ENCODE data around the gene UBXN6. TPM values are rescaled to one million over a fixed set of nuclear protein-coding genes. Genes with fewer than 3 reads are reported as not detected.
A peak's percentile ranks its signal among the peaks of the same experiment; 100 is the strongest.

UBXN6 gene
- total RNA-seq, 2 donors from 2014 or later: 90.4 to 104 TPM

DNA sequence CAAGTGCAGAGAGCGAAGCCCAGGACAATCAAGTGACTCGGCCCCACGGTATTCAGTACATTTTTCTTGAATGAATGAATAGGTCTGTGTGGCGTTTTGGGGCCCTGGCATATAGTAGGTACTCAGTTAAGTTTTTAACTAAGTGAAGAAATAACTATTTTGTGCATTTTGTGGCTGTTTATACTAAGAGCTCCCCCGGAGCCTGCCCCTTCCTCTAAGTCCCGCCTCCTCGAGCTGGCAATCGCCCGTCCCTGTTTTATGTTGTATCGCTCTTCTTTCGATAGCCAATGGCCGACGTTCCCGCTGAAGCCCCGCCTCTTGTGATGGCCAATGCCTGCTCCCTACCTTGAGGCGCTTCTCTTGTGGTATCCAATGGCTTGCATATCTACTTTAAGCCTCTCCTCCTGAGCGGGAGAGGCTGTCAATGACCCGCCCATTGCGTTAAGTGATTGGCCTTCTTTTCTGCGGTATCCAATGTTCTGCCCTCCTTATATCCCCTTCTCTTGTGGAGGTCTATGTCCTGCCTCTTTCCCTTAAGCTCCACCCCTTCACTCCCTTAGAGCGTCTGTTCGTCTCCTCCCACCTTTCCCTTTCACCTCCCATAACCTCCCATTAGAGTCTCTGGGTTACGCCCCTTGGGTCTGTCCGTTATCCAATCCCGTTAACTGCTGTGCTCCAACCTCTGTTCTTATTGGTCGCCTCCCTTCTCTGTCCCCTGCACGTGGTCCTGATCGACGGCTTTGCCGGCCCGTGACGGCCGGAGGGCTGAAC, 14.0 kb upstream of the UBXN6 start:
- intact Hi-C loops (cut with DNase I, micrococcal nuclease): no loop called here
- DNase-seq (peak; percentile 97 to 99), ATAC-seq (peak; percentile 87)

DNA sequence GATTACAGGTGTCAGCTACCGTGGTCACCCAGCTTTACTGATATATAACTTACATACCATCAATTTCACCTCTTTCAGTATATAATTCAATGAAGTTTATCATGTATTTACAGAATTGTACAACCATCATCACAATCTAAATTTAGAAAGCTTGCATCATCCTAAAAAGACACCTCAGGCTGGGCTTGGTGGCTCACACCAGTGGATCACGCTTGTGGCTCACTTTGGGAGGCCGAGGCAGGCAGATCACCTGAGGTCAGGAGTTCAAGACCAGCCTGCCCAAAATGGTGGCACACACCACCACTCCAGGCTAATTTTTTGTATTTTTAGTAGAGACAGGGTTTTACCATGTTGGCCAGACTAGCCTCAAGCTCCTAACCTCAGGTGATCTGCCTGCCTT, 10.2 kb upstream of the UBXN6 start:
- no peak for ATAC-seq
- intact Hi-C loops (cut with DNase I, micrococcal nuclease): no loop called here
- no peak for DNase-seq

DNA sequence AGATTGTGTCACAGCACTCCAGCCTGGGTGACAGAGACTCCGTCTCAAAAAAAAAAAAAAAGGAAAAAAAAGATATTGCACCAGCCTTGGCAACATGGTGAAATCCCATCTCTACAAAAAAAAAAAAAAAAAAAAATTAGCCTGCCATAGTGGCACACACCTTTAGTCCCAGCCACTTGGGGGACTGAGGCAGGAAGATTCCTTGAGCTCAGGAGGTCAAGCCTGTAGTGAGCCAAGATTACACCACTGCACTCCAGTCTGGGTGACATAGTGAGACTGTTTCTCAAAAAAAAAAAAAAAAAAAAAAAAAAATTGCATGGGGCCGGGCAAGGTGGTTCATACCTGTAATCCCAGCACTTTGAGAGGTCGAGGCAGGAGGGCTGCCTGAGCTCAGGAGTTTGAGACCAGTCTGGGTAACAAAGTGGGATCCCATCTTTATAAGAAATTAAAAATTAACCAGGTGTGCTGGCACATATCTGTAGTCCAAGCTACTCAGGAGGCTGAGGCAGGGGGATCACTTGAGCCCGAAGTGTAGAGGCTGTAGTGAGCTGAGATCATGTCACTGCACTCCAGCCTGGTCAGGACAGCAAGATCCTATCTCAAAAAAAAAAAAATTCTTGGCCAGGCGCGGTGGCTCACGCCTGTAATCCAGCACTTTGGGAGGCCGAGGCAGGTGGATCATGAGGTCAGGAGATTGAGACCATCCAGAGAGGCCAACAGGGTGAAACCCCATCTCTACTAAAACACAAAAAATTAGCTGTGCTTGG, 7.4 kb upstream of the UBXN6 start:
- ATAC-seq: no peak

DNA sequence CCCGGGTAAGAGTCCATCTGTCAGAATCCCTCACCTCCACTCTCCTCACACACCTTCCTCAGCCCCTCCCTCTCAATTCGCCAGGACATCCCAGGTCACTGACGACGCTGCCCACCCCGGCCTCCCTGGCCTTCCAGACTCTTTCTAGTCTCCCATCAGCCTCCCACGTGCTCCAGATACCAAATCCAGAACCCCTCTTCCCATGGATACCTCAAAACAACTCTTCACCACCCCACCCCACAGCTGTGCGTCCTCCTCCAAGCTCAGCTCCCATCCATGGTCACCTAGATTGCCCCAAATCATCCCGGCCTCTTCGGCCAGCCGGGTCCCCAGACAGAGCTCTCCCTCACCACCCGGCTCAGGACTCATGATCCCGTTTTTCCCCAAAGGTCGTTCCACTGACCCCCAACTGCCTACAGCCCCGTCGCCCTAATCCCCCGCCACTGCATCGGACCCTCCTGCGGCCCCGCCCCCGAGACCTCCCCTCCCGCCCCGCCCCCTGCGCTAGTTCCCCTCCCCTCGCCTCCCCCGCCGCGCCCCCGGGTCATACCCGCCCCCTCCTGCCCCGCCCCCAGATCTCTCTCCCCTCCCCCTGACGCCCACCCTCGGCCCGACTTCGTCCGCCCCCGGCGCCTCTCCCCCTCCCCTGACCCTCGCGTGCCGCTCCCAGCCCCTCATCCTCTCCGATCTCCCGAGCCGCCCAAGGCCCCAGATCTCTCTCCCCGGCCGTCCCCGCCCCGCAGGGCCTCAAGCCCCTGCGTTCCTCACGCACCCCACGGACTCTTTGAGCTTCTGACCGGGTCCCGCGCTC, 546 bp downstream of the UBXN6 start:
- intact Hi-C loops (cut with DNase I, micrococcal nuclease): no loop called here
- ATAC-seq (peak; percentile 29), DNase-seq (peak in 1 of 2 donors; percentile 51)

More for the DNA sequence above, 7.4 kb upstream of the UBXN6 start:
- no peak for DNase-seq
- intact Hi-C loops (cut with DNase I, micrococcal nuclease): no loop called here

DNA sequence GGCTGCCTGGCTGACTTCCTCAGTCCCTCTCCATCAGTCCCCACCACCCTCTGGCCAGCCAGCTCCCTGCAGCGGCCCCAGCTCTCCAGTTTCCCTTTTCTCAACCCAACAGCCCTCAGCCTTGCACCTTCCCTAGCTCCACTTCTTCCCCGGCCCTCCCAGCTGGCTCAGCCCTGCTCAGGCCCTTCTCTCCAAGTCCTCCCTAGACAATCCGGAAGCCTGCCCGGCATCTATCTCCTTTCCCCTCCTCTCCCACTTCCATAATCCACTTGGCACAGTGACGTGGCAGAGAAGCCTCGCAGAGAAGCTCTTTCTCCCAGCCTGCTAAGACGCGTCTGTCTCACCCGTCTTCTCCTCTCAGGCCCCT, 1.1 kb downstream of the UBXN6 start:
- DNase-seq (peak; percentile 43 to 50), ATAC-seq (peak; percentile 39)
- intact Hi-C loops (cut with DNase I, micrococcal nuclease): no loop called here

DNA sequence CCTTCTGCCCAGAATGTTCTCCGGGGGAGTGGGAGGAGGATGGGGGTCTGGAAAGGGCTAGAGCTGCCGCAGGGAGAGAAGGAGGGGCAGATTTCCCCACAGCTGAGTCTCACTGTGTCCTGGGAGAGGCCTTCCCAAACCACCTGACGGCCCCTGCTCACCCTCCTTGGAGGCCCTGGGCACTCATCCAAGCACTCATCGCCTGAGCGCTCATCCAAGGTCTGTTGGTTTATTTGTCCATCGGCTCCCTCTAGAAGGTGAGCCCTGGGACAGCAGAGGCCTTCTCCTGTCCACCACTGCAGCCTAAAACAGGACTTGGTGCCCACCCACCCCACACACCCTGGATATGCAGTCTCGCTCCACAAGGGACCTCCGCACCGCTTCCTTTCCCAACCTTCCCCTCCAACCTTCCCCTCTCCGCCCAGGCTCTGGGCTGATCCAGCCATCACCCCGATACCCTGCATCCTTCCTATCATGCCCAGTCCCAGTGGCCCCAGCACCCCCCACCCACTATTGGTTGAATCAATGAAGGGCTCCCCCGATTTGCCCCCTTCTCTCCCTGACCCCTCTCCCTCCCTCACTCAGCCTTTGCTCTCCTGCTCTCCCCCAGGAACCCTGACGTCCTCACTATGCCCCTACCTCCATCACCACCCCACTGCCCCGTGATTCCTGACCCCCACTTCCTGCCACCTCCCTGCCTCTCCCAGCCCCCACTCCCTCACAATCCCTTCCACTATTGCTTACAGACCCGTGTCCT, 1.7 kb downstream of the UBXN6 start:
- intact Hi-C loops (cut with DNase I, micrococcal nuclease): no loop called here
- DNase-seq: peak in 1 of 2 donors; percentile 23
- no peak for ATAC-seq

DNA sequence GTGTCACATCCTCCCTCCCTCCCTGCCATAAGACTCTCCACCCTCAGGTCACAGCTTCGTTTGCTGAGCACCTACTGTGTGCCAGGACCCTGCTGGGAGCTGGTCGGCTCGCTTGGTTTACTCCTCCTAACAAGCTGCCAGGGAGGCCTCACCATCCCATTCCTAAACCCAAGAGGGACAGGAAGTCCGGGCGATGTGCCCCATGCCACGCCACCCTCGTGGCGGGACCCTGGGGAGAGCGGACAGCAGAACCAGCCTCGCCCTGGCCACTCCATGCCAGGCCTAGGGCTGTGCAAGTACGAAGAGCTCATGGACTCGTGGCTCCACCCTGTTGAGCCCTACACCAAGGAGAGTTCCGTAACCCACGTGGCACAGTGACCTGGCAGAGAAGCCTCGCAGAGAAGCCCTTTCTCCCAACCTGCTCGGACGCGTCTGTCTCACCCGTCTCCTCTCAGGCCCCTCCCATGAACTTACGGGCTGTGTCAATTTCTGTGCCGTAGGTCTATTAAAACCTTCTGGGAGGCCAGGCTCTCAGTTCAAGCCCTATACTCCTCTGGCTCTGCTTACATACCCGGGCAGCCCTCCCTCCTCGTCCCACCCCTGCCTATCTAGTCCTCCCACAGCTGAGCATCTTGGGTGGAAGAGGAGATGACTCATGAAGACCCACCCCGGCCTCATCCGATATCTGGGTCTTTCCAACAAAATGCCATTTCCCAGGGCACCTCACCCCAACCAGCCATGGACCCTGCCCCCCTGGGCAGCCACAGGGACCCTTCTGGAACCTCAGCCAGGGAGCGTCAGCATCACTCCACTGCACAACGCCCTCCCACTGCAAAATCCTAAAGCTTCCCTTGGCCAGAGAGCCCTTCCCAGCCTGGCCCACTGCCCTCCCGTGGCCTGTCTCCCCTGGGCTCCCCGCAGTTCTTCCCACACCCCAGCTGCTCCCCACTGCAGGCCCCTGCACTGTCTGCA, 2.6 kb downstream of the UBXN6 start:
- intact Hi-C loops (cut with DNase I, micrococcal nuclease): no loop called here
- no peak for DNase-seq
- no peak for ATAC-seq

DNA sequence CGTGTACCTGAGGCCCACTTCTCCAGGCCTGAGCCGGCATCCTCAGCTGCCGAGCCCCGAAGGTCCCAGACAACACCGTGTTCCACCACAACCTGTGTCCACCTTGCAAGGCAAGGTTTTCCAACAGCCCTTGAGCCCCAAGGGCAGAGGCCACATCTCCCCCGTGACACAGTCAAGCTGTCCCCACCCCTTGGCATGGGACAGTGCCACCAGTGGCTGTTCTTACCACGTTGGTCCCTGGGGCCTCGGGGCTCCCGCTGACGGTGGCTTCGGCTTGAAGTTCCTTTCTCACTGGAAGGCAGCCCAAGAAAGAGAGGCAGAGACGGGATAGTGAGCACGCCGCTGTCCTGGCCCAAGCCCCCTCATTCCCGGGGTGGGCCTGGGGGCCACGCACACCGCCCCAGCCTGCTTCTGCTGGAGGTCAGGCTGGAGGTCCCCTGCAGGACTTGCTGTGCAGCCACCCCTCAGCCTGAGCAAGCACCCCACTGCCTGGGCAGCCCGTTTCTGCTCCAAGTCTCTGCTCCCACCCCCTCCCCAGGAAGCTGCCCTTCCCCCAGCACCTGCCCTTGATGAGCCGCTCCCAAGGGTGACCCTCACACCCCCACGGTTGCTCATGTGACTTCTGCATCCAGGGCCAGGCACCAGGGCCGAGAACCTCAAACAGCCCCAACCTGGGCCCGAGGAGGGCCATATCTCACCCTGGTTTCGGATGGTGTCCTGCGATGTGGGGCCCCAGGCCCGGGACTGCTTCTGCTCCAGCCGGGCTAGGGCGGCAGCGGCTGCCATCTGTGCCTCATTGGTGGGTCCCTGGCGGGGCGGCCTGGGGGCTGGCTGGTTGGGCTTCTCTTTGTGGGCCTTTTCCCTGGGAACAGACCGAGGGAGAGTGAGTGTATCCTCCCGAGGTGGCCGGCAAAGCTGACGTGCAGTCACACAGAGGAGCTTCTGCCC, 4.1 kb downstream of the UBXN6 start:
- ATAC-seq: no peak
- DNase-seq: no peak
- intact Hi-C loops (cut with DNase I, micrococcal nuclease): no loop called here

DNA sequence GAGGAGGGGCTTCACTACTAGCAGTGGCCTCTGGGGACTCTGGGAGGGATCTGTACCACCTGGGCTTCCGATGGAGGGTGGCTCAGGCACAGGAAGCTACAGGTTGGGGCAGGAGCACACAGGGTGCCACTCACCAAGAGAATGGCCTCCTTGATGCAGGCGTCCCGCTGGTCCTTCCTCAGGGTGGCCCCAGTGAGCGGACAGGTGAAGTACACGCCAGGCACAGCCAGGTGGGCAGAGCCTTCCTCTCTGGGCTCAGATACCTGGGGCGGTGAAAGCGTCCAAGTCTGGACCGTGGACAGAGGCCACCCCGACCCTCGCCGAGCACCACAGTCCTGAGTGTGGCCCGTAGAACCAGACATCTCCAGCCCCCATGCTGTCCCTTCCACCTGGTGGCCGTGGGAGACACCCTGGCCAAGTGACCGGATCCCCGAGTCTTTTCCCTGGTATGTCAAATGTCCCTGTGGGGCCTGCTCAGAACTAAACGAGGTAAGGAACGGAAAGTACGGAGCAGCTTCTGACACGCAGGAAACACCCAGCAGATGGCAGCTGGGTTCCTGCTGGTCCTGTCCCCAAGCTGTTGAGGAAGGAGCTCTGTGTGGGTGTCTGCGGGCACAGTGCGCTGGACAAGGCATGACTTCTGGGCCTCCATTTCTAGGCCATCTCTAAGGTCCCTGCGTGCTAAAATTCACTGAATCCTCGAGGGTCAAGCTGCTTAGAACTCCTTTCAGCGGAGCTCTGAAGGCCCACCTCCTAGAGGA, 5.2 kb downstream of the UBXN6 start:
- ATAC-seq: no peak
- DNase-seq: no peak
- intact Hi-C loops (cut with DNase I, micrococcal nuclease): no loop called here

DNA sequence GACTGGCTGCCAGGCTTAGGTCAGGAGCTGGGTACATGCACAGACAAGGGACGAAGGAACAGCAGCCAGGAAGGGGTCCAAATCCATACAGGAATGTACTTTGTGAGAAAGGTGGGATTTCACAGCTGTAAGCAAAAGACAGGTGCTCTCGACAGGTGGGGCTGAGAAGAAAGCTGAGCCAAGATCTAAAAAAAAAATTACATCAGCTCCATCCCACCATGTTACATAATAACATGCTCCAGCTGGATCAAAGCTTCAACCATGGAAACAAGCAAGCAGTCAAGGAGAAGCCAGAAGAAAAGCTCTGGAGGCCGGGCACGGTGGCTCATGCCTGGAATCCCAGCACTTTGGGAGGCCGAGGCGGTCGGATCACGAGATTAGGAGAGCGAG, 8.0 kb downstream of the UBXN6 start:
- DNase-seq (no peak), ATAC-seq (no peak)
- intact Hi-C loops (cut with DNase I, micrococcal nuclease): no loop called here

DNA sequence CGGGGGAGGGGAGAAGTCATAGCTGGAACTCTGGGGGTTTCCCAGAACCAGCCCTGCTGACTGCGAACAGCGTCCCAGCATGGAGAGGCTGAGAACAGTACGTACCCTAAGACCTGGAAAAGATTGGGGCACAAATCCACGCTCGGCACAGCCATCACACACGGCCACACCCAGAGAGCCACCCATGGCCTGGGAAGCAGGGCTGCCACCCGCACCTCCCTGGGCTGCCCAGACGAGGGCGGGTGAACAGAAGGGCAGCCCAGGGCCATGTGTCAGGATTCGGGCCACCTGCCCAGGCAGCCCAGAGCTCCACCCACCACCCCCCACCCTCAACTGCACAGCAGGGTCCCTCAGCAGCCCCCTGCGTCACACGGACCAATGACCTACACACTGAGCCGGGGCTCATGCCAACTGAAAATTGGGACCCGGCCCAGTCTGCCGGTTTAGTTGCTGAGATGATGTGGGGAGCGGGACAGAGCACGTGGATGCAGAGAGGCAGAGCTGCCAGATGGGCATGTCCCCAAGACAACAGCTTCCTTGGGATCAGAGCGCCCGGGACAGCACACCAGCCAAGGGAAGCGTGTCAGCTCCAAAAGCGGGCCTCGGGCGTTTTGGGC, 8.5 kb downstream of the UBXN6 start:
- ATAC-seq (peak; percentile 11), DNase-seq (no peak)
- intact Hi-C loops (cut with DNase I, micrococcal nuclease): no loop called here

DNA sequence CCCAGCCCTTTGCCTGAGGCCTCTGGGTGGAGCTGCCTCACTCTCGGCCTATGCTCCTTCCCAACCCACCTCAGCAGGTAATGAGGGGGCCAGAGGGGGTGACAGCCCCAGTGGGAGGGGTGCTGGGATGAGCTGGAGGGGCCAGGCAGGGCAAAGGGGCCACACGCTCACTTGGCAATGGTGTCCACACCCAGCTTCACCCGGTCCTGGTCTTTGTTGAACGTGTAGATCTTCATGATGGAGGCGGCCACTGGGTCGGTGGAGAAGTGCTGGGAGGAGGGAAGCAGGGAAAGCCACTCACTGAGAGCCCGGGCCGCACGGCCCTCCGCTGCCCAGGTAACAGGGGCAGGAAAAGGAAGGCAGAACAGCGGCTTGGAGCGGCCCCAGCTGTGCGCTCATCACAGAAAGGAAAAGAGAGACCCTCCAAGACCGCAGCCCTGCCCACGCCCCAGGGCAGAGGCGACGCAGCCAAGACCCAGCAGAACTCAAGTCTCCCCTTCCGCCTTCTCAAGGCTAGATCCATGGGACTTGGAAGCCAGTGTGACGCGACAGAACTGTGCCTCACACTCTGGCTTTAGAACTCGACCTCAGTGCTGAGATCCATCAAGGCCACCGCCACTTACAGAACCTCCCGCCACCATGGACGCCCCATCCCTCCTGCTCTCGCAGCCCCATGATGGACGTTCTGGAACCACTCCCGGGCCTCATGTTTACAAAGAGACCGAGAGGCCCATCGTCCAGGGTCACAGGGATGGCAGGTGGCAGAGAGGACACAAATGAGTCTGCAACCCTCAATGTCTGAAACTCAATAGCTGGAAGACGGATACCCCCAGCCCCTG, 9.2 kb downstream of the UBXN6 start:
- ATAC-seq (no peak), DNase-seq (no peak)
- intact Hi-C loops (cut with DNase I, micrococcal nuclease): no loop called here

DNA sequence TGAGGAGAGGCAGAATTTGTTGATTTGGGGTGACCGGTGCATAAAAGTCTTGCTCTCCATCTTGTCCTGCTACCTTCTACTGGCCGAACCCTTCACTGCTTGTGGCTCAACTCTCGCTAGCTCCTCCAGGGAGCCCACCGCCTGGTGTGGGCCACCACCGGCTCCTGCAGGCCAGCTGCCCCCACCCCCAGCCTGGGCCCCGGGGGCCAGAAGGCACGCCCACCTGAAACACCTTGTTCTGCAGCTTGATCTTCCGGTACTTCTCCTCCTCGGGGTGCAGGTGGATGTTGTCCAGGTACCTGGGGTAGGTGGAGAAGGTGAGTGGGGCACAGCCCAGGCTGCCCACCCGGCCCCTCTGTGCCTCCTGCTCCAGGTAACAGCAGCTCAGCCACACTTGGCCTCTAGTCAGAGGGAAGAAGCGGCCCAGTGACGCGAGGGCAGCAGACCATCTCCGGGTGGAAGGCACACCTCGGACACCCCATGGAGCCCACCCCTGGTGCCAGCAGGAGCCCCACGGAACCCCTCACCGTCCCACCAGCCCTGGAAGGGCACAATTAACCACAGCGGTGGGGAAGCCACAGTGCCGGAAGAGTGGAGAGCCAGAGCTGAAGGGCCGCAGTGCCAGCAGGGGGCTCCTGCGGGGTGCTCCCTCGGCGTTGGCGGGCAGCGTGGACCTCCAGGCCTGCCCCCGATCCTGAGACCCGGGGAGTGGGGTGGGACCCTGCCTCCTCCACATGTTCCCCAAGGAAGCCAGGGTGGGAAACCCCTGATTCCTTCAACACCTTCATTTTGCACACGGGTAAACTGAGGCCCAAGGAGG, 10.1 kb downstream of the UBXN6 start:
- ATAC-seq: no peak
- no peak for DNase-seq
- intact Hi-C loops (cut with DNase I, micrococcal nuclease): no loop called here

DNA sequence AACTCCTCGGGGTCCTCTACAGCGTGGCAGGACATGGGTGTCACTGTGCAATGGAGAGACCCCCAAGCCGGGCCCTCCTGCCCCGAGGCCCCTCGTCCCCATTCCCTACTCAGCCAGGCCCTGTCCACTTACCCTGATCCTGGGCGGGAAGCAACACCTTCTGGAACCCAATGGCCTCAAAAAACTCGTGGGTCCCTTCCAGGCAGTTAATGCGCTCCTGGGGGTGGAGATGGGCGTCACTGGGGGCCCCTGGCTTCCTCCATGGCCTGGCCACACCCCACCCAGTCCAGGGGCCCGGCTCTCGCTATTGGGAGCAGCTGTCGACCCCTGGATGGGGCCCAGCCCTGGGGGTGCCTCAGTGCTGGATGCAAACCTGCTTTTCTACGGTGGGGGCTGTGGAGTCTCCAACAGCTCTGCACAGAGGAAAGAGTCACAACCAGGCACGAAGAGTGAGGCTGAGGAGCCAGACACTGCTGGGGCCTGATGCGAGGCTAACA, 10.8 kb downstream of the UBXN6 start:
- intact Hi-C loops (cut with DNase I, micrococcal nuclease): no loop called here
- ATAC-seq (no peak), DNase-seq (no peak)

Measured in left colon (tissue), 2 donors.